MM.1S (cell line): Measurements from ENCODE around the gene GFRA1.

Experiments used
- DNase-seq: peaks from one replicate; pipeline ENCODE4 v3.0.0-alpha.2; 2015
- H2AFZ ChIP-seq: fragments of 300-600 bp; sonication (generic); 2 replicates; pipeline ENCODE4 v1.6.0; 2016; ENCODE audit warnings: antibody characterized with exemption, low read length
- H3F3A ChIP-seq: fragments of 300-600 bp; sonication (generic); 2 replicates; pipeline ENCODE4 v1.6.1; 2016; ENCODE audit warnings: mild to moderate bottlenecking, antibody characterized with exemption, low read length, moderate library complexity, mixed read lengths; ENCODE audit not compliant: insufficient read depth
- H3K27ac ChIP-seq: fragments of 300-600 bp; sonication (generic); 2 replicates; pipeline ENCODE4 v1.5.1; 2016; ENCODE audit warnings: mild to moderate bottlenecking, low read length
- H3K27me3 ChIP-seq: fragments of 300-600 bp; sonication (generic); replicated peaks from 2 replicates; pipeline ENCODE4 v1.6.0; 2016; ENCODE audit warnings: low read length; ENCODE audit not compliant: insufficient read depth
- H3K36me3 ChIP-seq: fragments of 300-600 bp; sonication (generic); replicated peaks from 2 replicates; pipeline ENCODE4 v1.6.1; 2016; ENCODE audit warnings: mild to moderate bottlenecking, low read length, mixed read lengths; ENCODE audit not compliant: insufficient read depth
- H3K4me1 ChIP-seq: fragments of 300-600 bp; sonication (generic); 2 replicates; pipeline ENCODE4 v1.6.1; 2016; ENCODE audit warnings: low read length, mixed read lengths
- H3K4me2 ChIP-seq: fragments of 300-600 bp; sonication (generic); 2 replicates; pipeline ENCODE4 v1.6.0; 2016; ENCODE audit warnings: low read depth, low read length
- H3K4me3 ChIP-seq: fragments of 300-600 bp; sonication (generic); 2 replicates; pipeline ENCODE4 v1.5.1; 2016; ENCODE audit warnings: low read length, mixed read lengths
- H3K79me2 ChIP-seq: fragments of 300-600 bp; sonication (generic); 2 replicates; pipeline ENCODE4 v1.6.1; 2016; ENCODE audit warnings: mixed run types, low read length, mixed read lengths
- H3K9ac ChIP-seq: fragments of 300-600 bp; sonication (generic); 2 replicates; pipeline ENCODE4 v1.6.1; 2016; ENCODE audit warnings: low read length, mixed read lengths
- H3K9me2 ChIP-seq: fragments of 300-600 bp; sonication (generic); replicated peaks from 2 replicates; pipeline ENCODE4 v1.6.1; 2016; ENCODE audit warnings: mild to moderate bottlenecking, low read length, mixed read lengths; ENCODE audit not compliant: insufficient read depth
- H3K9me3 ChIP-seq: fragments of 300-600 bp; sonication (generic); replicated peaks from 2 replicates; pipeline ENCODE4 v1.6.1; 2016; ENCODE audit warnings: mild to moderate bottlenecking, low read length, mixed read lengths; ENCODE audit not compliant: insufficient read depth
- H4K20me1 ChIP-seq: fragments of 300-600 bp; sonication (generic); 2 replicates; pipeline ENCODE4 v1.6.1; 2016; ENCODE audit warnings: mild to moderate bottlenecking, low read length, moderate library complexity, mixed read lengths; ENCODE audit not compliant: insufficient read depth
- EZH2 ChIP-seq: fragments of 300-600 bp; sonication (generic); optimal IDR thresholded peaks from 2 replicates; pipeline ENCODE3; 2017; ENCODE audit warnings: low read depth, mild to moderate bottlenecking, antibody characterized with exemption, low read length, mixed read lengths
- EZH2phosphoT487 ChIP-seq: fragments of 300-600 bp; sonication (generic); IDR thresholded peaks from 2 replicates; pipeline ENCODE4 v1.6.1; 2018; ENCODE audit warnings: antibody characterized with exemption, low read length
- TF ChIP-seq, protein P1 (sequence below): fragments of 300-600 bp; sonication (generic); IDR thresholded peaks from 2 replicates; pipeline ENCODE4 v1.5.1; 2016; ENCODE audit warnings: antibody characterized with exemption, low read length, mixed read lengths

The GFRA1 gene

DNA sequence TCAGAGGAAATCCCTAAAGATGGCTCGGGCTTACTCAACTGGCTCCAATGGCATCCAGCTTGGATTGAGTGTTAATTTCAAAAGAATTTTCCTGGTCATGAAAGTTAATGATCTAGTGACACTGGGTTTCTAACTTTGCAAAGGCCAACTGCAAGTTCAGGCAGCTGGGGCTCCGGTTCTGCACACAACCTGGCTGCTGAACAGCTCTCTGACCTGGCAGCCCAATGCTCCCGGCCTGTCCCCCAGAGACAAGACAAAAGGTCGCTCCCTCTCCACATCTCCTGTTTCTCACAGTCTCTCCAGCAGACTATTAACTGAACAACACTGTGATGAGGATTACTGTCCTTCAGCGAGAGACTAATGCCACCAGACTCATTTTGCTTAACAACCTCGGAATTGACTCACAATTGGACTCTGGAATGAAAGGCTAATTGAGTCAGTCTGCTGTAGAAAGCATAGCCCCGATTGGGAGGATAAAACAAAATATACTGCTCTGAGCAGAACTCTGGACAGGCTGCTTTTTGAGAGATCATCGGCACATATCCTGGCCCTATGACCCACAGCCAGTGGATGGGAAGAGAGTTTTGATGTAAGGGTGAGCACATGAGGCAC lies 174.5 kb downstream of the GFRA1 start:
- H3K27me3 ChIP-seq, result no peaks in the 10 kb centered on the region
- no peaks in the 10 kb centered on the region for H3K36me3 ChIP-seq
- no peak overlapping the region for H3K9ac ChIP-seq
- no peaks in the 10 kb centered on the region for H3K4me1 ChIP-seq
- H3K9me3 ChIP-seq, result no peaks in the 10 kb centered on the region
- no peaks in the 10 kb centered on the region for H3K9me2 ChIP-seq
- H3K79me2 ChIP-seq, result no peaks in the 10 kb centered on the region
- no peak overlapping the region for H3K27ac ChIP-seq
- H3K4me2 ChIP-seq, result no peak overlapping the region
- DNase-seq, result no peak
- H3K4me3 ChIP-seq, result no peak overlapping the region
- no peak overlapping the region for H2AFZ ChIP-seq
- H3F3A ChIP-seq, result no peaks in the 10 kb centered on the region
- TF ChIP-seq EZH2phosphoT487 (no peak), EZH2 (no peak)
- TF ChIP-seq, protein P1, sequence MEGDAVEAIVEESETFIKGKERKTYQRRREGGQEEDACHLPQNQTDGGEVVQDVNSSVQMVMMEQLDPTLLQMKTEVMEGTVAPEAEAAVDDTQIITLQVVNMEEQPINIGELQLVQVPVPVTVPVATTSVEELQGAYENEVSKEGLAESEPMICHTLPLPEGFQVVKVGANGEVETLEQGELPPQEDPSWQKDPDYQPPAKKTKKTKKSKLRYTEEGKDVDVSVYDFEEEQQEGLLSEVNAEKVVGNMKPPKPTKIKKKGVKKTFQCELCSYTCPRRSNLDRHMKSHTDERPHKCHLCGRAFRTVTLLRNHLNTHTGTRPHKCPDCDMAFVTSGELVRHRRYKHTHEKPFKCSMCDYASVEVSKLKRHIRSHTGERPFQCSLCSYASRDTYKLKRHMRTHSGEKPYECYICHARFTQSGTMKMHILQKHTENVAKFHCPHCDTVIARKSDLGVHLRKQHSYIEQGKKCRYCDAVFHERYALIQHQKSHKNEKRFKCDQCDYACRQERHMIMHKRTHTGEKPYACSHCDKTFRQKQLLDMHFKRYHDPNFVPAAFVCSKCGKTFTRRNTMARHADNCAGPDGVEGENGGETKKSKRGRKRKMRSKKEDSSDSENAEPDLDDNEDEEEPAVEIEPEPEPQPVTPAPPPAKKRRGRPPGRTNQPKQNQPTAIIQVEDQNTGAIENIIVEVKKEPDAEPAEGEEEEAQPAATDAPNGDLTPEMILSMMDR, result no peak
- no peaks in the 10 kb centered on the region for H4K20me1 ChIP-seq

DNA sequence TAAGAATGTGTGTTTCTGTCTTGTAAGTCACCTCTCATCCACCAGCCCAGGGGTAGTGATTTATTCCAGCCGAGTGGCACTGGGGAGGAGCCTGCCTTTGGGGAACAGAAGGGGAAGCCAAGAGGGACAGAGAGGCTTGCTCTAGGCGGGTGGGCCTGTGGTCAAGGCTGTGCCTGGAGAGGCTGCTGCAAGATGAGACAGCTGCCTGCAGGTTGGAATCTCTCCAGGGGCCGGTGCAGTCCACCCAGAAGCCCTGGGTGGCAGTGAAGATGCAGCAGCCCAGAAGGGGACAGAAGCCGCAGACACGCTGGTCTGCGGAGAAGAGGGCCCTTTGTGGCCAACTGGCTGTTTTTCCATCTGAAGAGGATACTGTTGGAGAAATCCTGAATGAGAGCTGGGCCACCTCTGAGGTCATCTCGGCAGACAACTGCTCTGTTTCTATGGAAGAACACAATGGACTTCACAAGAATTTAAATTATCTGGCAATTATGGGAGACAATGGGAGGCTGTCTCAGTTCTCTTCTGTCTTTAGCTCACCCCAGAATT lies 175.7 kb downstream of the GFRA1 start:
- no peak for TF ChIP-seq EZH2
- TF ChIP-seq, protein P1, result no peak
- TF ChIP-seq EZH2phosphoT487, result no peak
- H3K4me1 ChIP-seq, result no peaks in the 10 kb centered on the region
- no peaks in the 10 kb centered on the region for H3K36me3 ChIP-seq
- no peaks in the 10 kb centered on the region for H3K9me3 ChIP-seq
- no peaks in the 10 kb centered on the region for H3K27me3 ChIP-seq
- no peak for DNase-seq
- H3K27ac ChIP-seq, result no peak overlapping the region
- no peaks in the 10 kb centered on the region for H3F3A ChIP-seq
- no peak overlapping the region for H3K4me3 ChIP-seq
- H3K4me2 ChIP-seq, result no peak overlapping the region
- no peak overlapping the region for H3K9ac ChIP-seq
- no peaks in the 10 kb centered on the region for H4K20me1 ChIP-seq
- no peaks in the 10 kb centered on the region for H3K9me2 ChIP-seq
- no peaks in the 10 kb centered on the region for H3K79me2 ChIP-seq
- no peak overlapping the region for H2AFZ ChIP-seq

DNA sequence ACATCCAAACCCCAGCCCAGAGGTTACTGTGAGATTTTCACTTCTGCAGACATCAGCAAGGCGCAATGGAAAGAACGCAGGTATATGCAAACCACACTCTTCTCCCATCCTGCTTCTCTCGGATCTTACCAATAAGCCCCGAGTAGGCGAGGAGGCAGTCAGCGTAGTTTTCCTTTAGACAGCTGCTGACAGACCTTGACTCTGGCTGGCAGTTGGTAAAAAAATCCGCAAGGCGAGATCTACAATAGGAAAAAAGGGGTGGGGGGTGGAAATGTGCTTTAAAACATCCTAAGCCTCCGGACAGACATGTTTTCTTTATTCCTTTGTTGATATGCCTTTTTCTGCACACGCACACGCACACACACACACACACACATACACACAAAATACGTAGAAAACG lies 176.5 kb downstream of the GFRA1 start:
- no peaks in the 10 kb centered on the region for H3K9me2 ChIP-seq
- no peaks in the 10 kb centered on the region for H3K79me2 ChIP-seq
- no peaks in the 10 kb centered on the region for H3K27me3 ChIP-seq
- no peaks in the 10 kb centered on the region for H3K4me1 ChIP-seq
- no peaks in the 10 kb centered on the region for H3K36me3 ChIP-seq
- no peaks in the 10 kb centered on the region for H3K9me3 ChIP-seq
- no peaks in the 10 kb centered on the region for H3F3A ChIP-seq
- H3K9ac ChIP-seq, result no peak overlapping the region
- no peak overlapping the region for H3K4me3 ChIP-seq
- no peak for DNase-seq
- no peak overlapping the region for H3K4me2 ChIP-seq
- H4K20me1 ChIP-seq, result no peaks in the 10 kb centered on the region
- no peak overlapping the region for H3K27ac ChIP-seq
- TF ChIP-seq, protein P1, result no peak
- TF ChIP-seq EZH2phosphoT487 (no peak), EZH2 (no peak)
- H2AFZ ChIP-seq, result no peak overlapping the region
